GM12864 (cell line): ENCODE data around the gene UBE2O.

Experiments
- DNase-seq: peaks from one replicate; pipeline ENCODE4 v3.0.0-alpha.2; 2011; ENCODE audit warnings: low read depth
- H3K4me3 ChIP-seq: 2 replicates; pipeline ENCODE4 v1.5.1; 2011; ENCODE audit warnings: mild to moderate bottlenecking, low read depth, low read length, control low read depth
- TF ChIP-seq, protein P1 (sequence below): IDR thresholded peaks from 2 replicates; pipeline ENCODE4 v1.5.1; 2011; ENCODE audit warnings: low read depth, mild to moderate bottlenecking, moderate library complexity, low read length, control low read depth, inconsistent platforms; ENCODE audit errors: missing control alignments

UBE2O gene

DNA sequence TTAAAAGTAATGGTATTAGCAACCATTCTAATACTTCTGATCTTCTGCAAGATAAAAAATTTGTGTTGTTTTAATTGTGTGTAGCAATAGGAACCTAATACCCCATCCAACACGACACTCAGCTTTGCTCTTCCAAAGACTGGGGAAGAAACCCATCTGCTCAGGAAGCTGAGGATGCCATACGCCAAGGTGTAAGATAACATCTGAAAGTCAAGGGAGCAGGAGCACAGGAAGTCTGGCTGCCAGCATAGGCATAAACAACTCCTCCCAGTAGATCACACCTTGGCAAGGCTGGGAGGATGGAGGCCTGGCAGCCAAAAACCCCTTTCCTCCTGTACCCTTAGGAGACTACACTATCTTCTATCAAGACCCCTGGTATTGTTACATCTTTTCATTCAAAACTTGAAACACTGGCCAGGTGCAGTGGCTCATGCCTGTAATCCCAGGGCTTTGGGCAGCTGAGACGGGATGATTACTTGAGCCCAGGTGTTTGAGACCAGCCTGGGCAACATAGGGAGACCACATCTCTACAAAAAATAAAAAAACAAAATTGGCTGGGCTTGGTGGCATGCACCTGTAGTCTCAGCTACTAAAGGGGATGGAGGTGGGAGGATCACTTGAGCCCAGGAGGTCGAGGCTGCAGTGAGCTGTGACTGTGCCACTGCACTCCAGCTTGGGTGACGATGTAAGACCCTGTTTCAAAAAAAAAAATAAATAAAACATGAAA lies 74.2 kb downstream of the UBE2O start:
- H3K4me3 ChIP-seq: no peak overlapping the region
- TF ChIP-seq, protein P1, sequence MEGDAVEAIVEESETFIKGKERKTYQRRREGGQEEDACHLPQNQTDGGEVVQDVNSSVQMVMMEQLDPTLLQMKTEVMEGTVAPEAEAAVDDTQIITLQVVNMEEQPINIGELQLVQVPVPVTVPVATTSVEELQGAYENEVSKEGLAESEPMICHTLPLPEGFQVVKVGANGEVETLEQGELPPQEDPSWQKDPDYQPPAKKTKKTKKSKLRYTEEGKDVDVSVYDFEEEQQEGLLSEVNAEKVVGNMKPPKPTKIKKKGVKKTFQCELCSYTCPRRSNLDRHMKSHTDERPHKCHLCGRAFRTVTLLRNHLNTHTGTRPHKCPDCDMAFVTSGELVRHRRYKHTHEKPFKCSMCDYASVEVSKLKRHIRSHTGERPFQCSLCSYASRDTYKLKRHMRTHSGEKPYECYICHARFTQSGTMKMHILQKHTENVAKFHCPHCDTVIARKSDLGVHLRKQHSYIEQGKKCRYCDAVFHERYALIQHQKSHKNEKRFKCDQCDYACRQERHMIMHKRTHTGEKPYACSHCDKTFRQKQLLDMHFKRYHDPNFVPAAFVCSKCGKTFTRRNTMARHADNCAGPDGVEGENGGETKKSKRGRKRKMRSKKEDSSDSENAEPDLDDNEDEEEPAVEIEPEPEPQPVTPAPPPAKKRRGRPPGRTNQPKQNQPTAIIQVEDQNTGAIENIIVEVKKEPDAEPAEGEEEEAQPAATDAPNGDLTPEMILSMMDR: no peak
- DNase-seq: no peak

DNA sequence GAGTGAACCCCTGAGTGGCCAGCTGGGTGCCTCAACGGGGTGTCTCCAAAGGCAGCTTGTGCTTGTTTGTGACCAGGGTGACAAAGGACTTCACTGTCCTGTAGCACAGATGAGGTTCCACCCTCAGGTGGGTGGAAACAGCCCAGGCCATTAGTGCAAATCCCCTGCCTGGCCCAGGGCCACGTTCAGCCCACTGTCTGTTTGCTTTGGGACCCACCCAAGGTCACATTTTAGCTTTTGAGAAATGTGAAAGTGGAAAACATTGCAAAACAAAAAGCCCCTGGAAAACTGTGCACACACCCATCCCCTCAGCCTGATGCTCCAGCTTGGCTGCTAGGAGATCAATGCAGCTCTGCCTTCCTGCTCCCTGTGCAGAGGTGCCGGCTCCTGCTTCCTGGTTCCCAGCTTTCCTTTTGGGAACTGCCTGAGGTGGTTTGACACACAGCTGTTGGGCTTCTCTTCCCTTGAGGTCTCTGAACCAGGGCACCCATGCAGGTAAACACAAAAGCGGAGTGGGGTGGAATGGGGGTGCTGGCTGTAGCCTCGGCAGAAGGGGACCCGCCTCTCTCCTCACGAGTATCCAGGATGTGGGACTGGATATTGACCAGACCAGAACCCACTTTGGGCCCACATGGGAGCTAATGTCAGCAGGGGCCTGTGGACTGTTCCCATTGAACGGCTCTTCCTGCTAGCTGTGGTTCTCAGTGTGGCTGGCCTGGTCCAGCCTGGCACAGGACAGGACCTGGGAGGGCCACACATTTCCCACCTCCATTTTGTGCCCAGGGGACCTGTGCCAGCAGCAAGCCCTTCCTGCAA lies 76.4 kb downstream of the UBE2O start:
- DNase-seq: no peak
- no peak overlapping the region for H3K4me3 ChIP-seq
- TF ChIP-seq, protein P1: no peak

DNA sequence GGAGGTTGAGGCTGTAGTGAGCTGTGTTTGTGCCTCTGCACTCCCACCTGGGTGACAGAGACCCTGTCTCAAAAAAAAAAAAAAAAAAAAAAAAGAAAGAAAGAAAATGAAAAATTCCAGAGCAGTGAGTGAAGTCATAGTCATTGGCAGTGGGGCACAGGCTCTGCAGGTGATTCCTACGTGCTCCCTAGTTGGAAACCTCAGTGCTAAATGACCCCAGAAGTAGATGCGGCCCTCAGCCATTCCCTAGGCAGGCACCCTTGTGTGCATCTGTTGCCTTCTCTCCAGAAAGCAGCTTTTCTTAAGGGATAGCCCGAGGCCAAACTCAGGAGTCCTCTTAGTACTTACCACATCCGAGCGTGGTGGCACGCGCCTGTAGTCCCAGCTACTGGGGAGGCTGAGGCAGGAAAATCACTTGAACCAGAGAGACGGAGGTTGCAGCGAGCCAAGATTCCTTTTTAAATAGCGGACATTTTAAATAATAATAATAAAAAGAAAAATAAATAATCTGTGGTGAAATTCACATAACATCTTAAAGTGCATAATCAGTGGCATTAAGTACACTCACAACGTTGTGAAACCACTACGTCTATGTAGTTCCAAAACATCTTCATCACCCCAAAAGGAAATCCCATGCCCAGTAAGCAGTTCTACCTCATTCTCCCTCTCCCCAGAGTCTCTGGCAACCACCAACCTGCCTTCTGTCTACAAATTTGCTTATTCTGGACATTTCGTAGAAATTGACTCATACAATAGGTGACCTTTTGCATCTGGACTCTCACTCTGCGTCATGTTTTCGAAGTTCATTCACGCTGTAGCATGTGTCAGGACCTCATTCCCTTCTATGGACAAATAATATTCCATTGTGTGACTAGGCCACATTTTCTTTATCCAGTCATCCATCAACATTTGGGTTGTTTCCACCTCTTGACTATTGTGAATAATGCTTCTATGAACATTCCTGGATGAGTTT lies 81.0 kb downstream of the UBE2O start:
- no peak overlapping the region for H3K4me3 ChIP-seq
- no peak for DNase-seq
- TF ChIP-seq, protein P1: no peak

DNA sequence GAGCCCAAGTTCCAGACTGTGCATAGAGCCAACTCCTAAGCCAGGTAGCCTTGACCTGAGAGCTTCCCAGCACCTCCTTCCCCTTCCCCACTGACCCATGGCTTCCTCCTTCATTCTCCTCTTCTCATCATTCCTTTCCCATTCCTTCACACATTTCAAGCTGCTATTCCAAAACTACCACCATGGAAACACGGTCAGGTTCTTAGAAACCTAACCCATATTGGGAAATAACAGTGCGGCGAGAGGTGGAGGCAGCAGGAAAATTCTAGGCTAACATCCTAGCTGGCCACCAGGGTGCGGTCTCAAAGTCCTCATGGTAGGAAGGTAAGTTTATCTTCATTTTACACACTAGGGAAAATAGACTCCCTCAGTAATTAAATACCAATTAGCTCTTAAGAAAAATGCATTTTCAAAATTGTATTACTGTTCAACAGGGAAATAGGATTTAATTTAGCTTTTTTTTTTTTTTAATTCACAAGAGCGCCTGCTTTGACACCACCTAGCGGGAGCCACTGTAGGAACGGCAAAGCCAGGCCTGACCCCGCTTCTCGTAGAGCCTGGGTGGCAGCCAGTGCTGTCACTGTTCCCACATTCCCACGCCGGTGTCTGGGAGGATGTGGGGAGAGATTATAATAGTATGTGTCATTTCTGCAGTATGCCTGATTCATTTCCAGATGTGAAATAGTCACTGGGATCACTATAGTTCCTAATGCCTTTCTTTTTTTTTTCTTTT lies 82.5 kb downstream of the UBE2O start:
- H3K4me3 ChIP-seq: no peak overlapping the region
- TF ChIP-seq, protein P1: peak; percentile 28
- no peak for DNase-seq

DNA sequence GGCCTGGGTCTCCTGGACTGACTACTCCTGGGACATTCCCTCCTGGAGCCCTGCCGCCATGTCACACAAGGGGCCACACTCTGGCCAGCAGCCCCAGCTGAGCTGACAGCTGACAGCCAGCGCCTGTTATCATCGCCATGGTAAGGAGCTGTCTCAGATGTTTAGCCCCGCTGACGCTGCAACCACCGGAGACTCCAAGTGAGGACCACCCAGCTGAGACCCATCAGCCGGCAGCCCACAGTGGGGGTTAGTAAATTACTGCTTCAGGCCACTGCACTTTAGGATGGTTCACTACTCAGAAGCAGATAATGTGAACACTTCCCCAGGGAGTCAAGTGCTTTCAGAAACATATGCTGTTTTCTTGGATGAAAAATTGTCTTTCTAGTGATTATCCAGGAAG lies 83.1 kb downstream of the UBE2O start:
- DNase-seq: no peak
- H3K4me3 ChIP-seq: no peak overlapping the region
- TF ChIP-seq, protein P1: no peak

DNA sequence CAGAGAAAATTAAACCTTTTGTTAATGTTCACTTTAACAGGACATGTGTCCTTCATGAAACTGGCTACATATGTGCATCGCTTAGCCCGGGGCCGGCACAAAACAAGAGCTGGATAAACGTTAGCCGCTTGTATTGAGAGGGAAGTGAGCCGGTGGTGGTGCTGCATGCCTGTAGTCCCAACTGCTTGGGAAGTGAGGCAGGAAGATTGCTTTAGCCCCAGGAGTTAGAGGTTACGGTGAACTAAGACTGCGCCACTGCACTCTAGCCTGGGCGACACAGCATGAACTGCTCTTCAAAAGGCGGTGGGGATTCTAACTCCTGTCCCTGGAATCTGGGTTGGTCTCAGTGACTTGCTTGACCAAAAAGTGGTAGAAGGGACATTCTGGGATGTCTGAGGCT lies 83.6 kb downstream of the UBE2O start:
- no peak for DNase-seq
- TF ChIP-seq, protein P1: no peak
- H3K4me3 ChIP-seq: no peak overlapping the region
